Neural progenitor cell (in vitro differentiated cells): ENCODE data around the gene FAM210B. TPM values are rescaled to one million over a fixed set of nuclear protein-coding genes. Genes with fewer than 3 reads are reported as not detected.
A peak's percentile ranks its signal among the peaks of the same experiment; 100 is the strongest.

Experiments
- DNase-seq: peaks from one replicate; pipeline ENCODE4 v3.0.0-alpha.2; 2016; ENCODE audit warnings: low spot score
- H2AFZ ChIP-seq: fragments of 200-600 bp; sonication (generic); replicated peaks from 2 replicates; pipeline ENCODE4 v1.6.1; 2016; ENCODE audit warnings: antibody characterized with exemption
- H3F3A ChIP-seq: fragments of 200-600 bp; sonication (generic); 2 replicates; pipeline ENCODE4 v1.6.1; 2016; ENCODE audit warnings: antibody characterized with exemption, low read depth
- H3K27ac ChIP-seq: fragments of 200-600 bp; sonication (generic); 2 replicates; pipeline ENCODE4 v1.5.1; 2016; ENCODE audit warnings: mild to moderate bottlenecking
- H3K27me3 ChIP-seq: fragments of 200-600 bp; sonication (generic); 2 replicates; pipeline ENCODE4 v1.6.1; 2016; ENCODE audit warnings: mild to moderate bottlenecking, moderate library complexity
- H3K36me3 ChIP-seq: fragments of 200-600 bp; sonication (generic); 2 replicates; pipeline ENCODE4 v1.5.1; 2016
- H3K4me1 ChIP-seq: fragments of 200-600 bp; sonication (generic); 2 replicates; pipeline ENCODE4 v1.6.1; 2016; ENCODE audit warnings: mixed run types
- H3K4me2 ChIP-seq: fragments of 200-600 bp; sonication (generic); 2 replicates; pipeline ENCODE4 v1.6.1; 2016
- H3K4me3 ChIP-seq: fragments of 200-600 bp; sonication (generic); 2 replicates; pipeline ENCODE4 v1.5.1; 2016
- H3K79me2 ChIP-seq: fragments of 200-600 bp; sonication (generic); 2 replicates; pipeline ENCODE4 v1.6.1; 2016; ENCODE audit warnings: low read depth
- H3K9ac ChIP-seq: fragments of 200-600 bp; sonication (generic); 2 replicates; pipeline ENCODE4 v1.6.1; 2016
- H3K9me3 ChIP-seq: fragments of 200-600 bp; sonication (generic); 2 replicates; pipeline ENCODE4 v1.5.1; 2016; ENCODE audit warnings: low read depth
- H4K20me1 ChIP-seq: fragments of 200-600 bp; sonication (generic); 2 replicates; pipeline ENCODE4 v1.6.1; 2016; ENCODE audit warnings: low read depth
- H3K27ac Mint-ChIP-seq: 3 replicates; pipeline ENCODE4 v1.8.0; 2021; ENCODE audit warnings: mixed read lengths
- H3K27me3 Mint-ChIP-seq: 2 replicates; pipeline ENCODE4 v1.8.0; 2022; ENCODE audit warnings: low read depth, mild to moderate bottlenecking, inconsistent platforms, moderate library complexity, mixed read lengths; ENCODE audit not compliant: insufficient read depth
- H3K36me3 Mint-ChIP-seq: 3 replicates; pipeline ENCODE4 v1.8.0; 2021; ENCODE audit warnings: mixed read lengths
- H3K4me1 Mint-ChIP-seq: 3 replicates; pipeline ENCODE4 v1.8.0; 2021; ENCODE audit warnings: mixed read lengths
- H3K4me3 Mint-ChIP-seq: 3 replicates; pipeline ENCODE4 v1.8.0; 2021; ENCODE audit warnings: mild to moderate bottlenecking, moderate library complexity, mixed read lengths
- H3K9me3 Mint-ChIP-seq: 3 replicates; pipeline ENCODE4 v1.8.0; 2020; ENCODE audit warnings: mixed read lengths
- CTCF ChIP-seq: fragments of 200-600 bp; sonication (generic); IDR thresholded peaks from 2 replicates; pipeline ENCODE4 v1.5.1; 2017; ENCODE audit warnings: antibody characterized with exemption, mild to moderate bottlenecking
- EZH2 ChIP-seq: fragments of 200-600 bp; sonication (generic); IDR thresholded peaks from 2 replicates; pipeline ENCODE4 v1.6.1; 2017; ENCODE audit warnings: antibody characterized with exemption, mild to moderate bottlenecking, moderate library complexity
- EZH2phosphoT487 ChIP-seq: fragments of 200-600 bp; sonication (generic); IDR thresholded peaks from 2 replicates; pipeline ENCODE4 v1.6.1; 2017; ENCODE audit warnings: antibody characterized with exemption
- total RNA-seq: library from RNA; depleted of rRNA; stranded (reverse); fragments of >200 nt; gene quantifications from 2 replicates; pipeline ENCODE4 v1.2.3, GENCODE V29; 2015; ENCODE audit warnings: low replicate concordance

The FAM210B gene
- total RNA-seq, 1 donor from 2014 or later, result 26.7 TPM

- H3K4me3 ChIP-seq, result no peak overlapping the region
- H4K20me1 ChIP-seq, result no peaks in the 10 kb centered on the region
- no peak overlapping the region for H2AFZ ChIP-seq
- peaks cover 22% of the 10 kb centered on the region for H3K4me1 Mint-ChIP-seq
- no peaks in the 10 kb centered on the region for H3K9me3 ChIP-seq
- no peaks in the 10 kb centered on the region for H3K9me3 Mint-ChIP-seq
- no peak overlapping the region for H3K4me2 ChIP-seq
- H3F3A ChIP-seq, result peaks cover under 1% of the 10 kb centered on the region
- no peaks in the 10 kb centered on the region for H3K27me3 ChIP-seq
- no peak overlapping the region for H3K27ac ChIP-seq
- no peak overlapping the region for H3K4me3 Mint-ChIP-seq
- H3K27ac Mint-ChIP-seq, result no peak overlapping the region
- DNase-seq, result no peak
- H3K36me3 Mint-ChIP-seq, result no peaks in the 10 kb centered on the region
- peaks cover 10% of the 10 kb centered on the region for H3K4me1 ChIP-seq
- H3K36me3 ChIP-seq, result no peaks in the 10 kb centered on the region
- TF ChIP-seq EZH2phosphoT487, result no peak
- TF ChIP-seq EZH2, result no peak
- TF ChIP-seq CTCF, result no peak
- H3K79me2 ChIP-seq, result no peaks in the 10 kb centered on the region
- H3K9ac ChIP-seq, result no peak overlapping the region
- peaks cover 4% of the 10 kb centered on the region for H3K27me3 Mint-ChIP-seq
These were observed 5.4 kb upstream of the FAM210B start for GRCh38 chr20:56353356-56353755.

GRCh38 chr20:56358070-56358469, 704 bp upstream of the FAM210B start:
- peaks cover 20% of the 10 kb centered on the region for H3K4me1 ChIP-seq
- TF ChIP-seq CTCF (no peak), EZH2 (no peak)
- no peak for DNase-seq
- H3K9me3 ChIP-seq, result no peaks in the 10 kb centered on the region
- peaks cover 9% of the 10 kb centered on the region for H4K20me1 ChIP-seq
- Mint-ChIP-seq H3K9me3 (no peaks in the 10 kb centered on the region), H3K27me3 (peaks cover 5% of the 10 kb centered on the region), H3K4me3 (peak overlapping the region; percentile 88), H3K36me3 (no peaks in the 10 kb centered on the region), H3K4me1 (peaks cover 37% of the 10 kb centered on the region), H3K27ac (peak overlapping the region; percentile 42)
- H2AFZ ChIP-seq, result peak overlapping the region; percentile 1
- no peak overlapping the region for H3K9ac ChIP-seq
- H3K4me3 ChIP-seq, result peak overlapping the region; percentile 18
- peaks cover 17% of the 10 kb centered on the region for H3F3A ChIP-seq
- peaks cover 15% of the 10 kb centered on the region for H3K27me3 ChIP-seq
- no peaks in the 10 kb centered on the region for H3K79me2 ChIP-seq
- no peak overlapping the region for H3K27ac ChIP-seq
- H3K36me3 ChIP-seq, result no peaks in the 10 kb centered on the region
- H3K4me2 ChIP-seq, result peak overlapping the region; percentile 47

- Histone ChIP-seq H3K4me1 (peaks cover 20% of the 10 kb centered on the region), H3K4me2 (peak overlapping the region; percentile 98), H3K79me2 (no peaks in the 10 kb centered on the region), H4K20me1 (peaks cover 9% of the 10 kb centered on the region), H3F3A (peaks cover 17% of the 10 kb centered on the region), H3K36me3 (no peaks in the 10 kb centered on the region), H3K9me3 (no peaks in the 10 kb centered on the region), H3K4me3 (peak overlapping the region; percentile 81), H3K27ac (no peak overlapping the region), H2AFZ (peak overlapping the region; percentile 71), H3K9ac (no peak overlapping the region), H3K27me3 (peaks cover 15% of the 10 kb centered on the region)
- peaks cover 29% of the 10 kb centered on the region for H3K4me1 Mint-ChIP-seq
- H3K27me3 Mint-ChIP-seq, result peaks cover 5% of the 10 kb centered on the region
- H3K9me3 Mint-ChIP-seq, result no peaks in the 10 kb centered on the region
- H3K27ac Mint-ChIP-seq, result peak overlapping the region; percentile 60
- TF ChIP-seq EZH2phosphoT487 (no peak), EZH2 (no peak), CTCF (no peak)
- peak overlapping the region; percentile 92 for H3K4me3 Mint-ChIP-seq
- H3K36me3 Mint-ChIP-seq, result peaks cover 3% of the 10 kb centered on the region
- peak; percentile 64 for DNase-seq
These were observed 698 bp downstream of the FAM210B start for GRCh38 chr20:56359212-56360132.
